ENCODE results near the gene GNA14. TPM values are rescaled to one million over a fixed set of nuclear protein-coding genes. Genes with fewer than 3 reads are reported as not detected.
"Not testable (repeated sequence)": the region's sequence is repeated elsewhere in the genome, so short reads cannot be mapped to it uniquely, and the experiment has no call there.

GNA14 gene
- total and polyA plus RNA-seq, 2 donors = 8.8 to 17.6 TPM

- 35% methylated on average over 5 of the region's 5 CpGs for WGBS
- Histone ChIP-seq H3K4me1 (ENCODE audit: insufficient read depth) (no peaks in the 10 kb centered on the region), H3K36me3 (ENCODE audit: insufficient read depth) (no peaks in the 10 kb centered on the region), H3K27ac (ENCODE audit: low read depth) (no peak overlapping the region), H3K4me3 (ENCODE audit: low read depth, low read length) (no peak overlapping the region)
- DNase-seq (ENCODE audit: extremely low spot score) = no peak
Observed at GRCh38 chr9:77663754-77664153, 15.6 kb upstream of the GNA14 start.

GRCh38 chr9:77661566-77662085 lies 13.5 kb upstream of the GNA14 start:
- Histone ChIP-seq H3K27ac (ENCODE audit: low read depth) (no peak overlapping the region), H3K4me1 (ENCODE audit: insufficient read depth) (no peaks in the 10 kb centered on the region), H3K4me3 (ENCODE audit: low read depth, low read length) (no peak overlapping the region), H3K36me3 (ENCODE audit: insufficient read depth) (no peaks in the 10 kb centered on the region)
- no peak for DNase-seq (ENCODE audit: extremely low spot score)
- WGBS = 85% methylated on average over 7 of the region's 7 CpGs

GRCh38 chr9:77659926-77660325 lies 11.8 kb upstream of the GNA14 start:
- Histone ChIP-seq H3K27ac (ENCODE audit: low read depth) (no peak overlapping the region), H3K4me1 (ENCODE audit: insufficient read depth) (no peaks in the 10 kb centered on the region), H3K36me3 (ENCODE audit: insufficient read depth) (no peaks in the 10 kb centered on the region), H3K4me3 (ENCODE audit: low read depth, low read length) (no peak overlapping the region)
- 94% methylated on average over 5 of the region's 5 CpGs for WGBS
- DNase-seq (ENCODE audit: extremely low spot score) = no peak

GRCh38 chr9:77651203-77651602 lies 3.1 kb upstream of the GNA14 start:
- no peak for DNase-seq (ENCODE audit: extremely low spot score)

GRCh38 chr9:77649109-77649812 lies 1.1 kb upstream of the GNA14 start:
- peaks cover 2% of the 10 kb centered on the region for H3K4me1 ChIP-seq (ENCODE audit: insufficient read depth)
- no peak for DNase-seq (ENCODE audit: extremely low spot score)
- 61% methylated on average over 10 of the region's 10 CpGs for WGBS
- H3K27ac ChIP-seq (ENCODE audit: low read depth) = no peak overlapping the region
- no peaks in the 10 kb centered on the region for H3K36me3 ChIP-seq (ENCODE audit: insufficient read depth)
- H3K4me3 ChIP-seq (ENCODE audit: low read depth, low read length) = peak overlapping the region; percentile 52

More at GRCh38 chr9:77651203-77651602, 3.1 kb upstream of the GNA14 start:
- H3K4me3 ChIP-seq (ENCODE audit: low read depth, low read length) = no peak overlapping the region
- no peak overlapping the region for H3K27ac ChIP-seq (ENCODE audit: low read depth)
- 80% methylated on average over 3 of the region's 3 CpGs for whole genome bisulfite sequencing
- no peaks in the 10 kb centered on the region for H3K36me3 ChIP-seq (ENCODE audit: insufficient read depth)
- peaks cover 2% of the 10 kb centered on the region for H3K4me1 ChIP-seq (ENCODE audit: insufficient read depth)

GRCh38 chr9:77647267-77648233 lies 572 bp downstream of the GNA14 start:
- 15% methylated on average over 83 of the region's 83 CpGs for WGBS
- DNase-seq (ENCODE audit: extremely low spot score) = no peak
- H3K36me3 ChIP-seq (ENCODE audit: insufficient read depth) = no peaks in the 10 kb centered on the region
- peak overlapping the region; percentile 52 for H3K4me3 ChIP-seq (ENCODE audit: low read depth, low read length)
- H3K4me1 ChIP-seq (ENCODE audit: insufficient read depth) = peaks cover 2% of the 10 kb centered on the region
- H3K27ac ChIP-seq (ENCODE audit: low read depth) = no peak overlapping the region

- no peak for DNase-seq (ENCODE audit: extremely low spot score)
- H3K27ac ChIP-seq (ENCODE audit: low read depth) = no peak overlapping the region
- H3K4me1 ChIP-seq (ENCODE audit: insufficient read depth) = no peaks in the 10 kb centered on the region
- H3K36me3 ChIP-seq (ENCODE audit: insufficient read depth) = no peaks in the 10 kb centered on the region
- WGBS = 94% methylated on average over 5 of the region's 5 CpGs
- no peak overlapping the region for H3K4me3 ChIP-seq (ENCODE audit: low read depth, low read length)
Observed at GRCh38 chr9:77643871-77644270, 4.3 kb downstream of the GNA14 start.

- DNase-seq (ENCODE audit: extremely low spot score) = no peak
- no peaks in the 10 kb centered on the region for H3K4me1 ChIP-seq (ENCODE audit: insufficient read depth)
- no peaks in the 10 kb centered on the region for H3K36me3 ChIP-seq (ENCODE audit: insufficient read depth)
- no peak overlapping the region for H3K4me3 ChIP-seq (ENCODE audit: low read depth, low read length)
- H3K27ac ChIP-seq (ENCODE audit: low read depth) = no peak overlapping the region
- WGBS = 79% methylated on average over 8 of the region's 8 CpGs
Observed at GRCh38 chr9:77640741-77641580, 7.2 kb downstream of the GNA14 start.

GRCh38 chr9:77632652-77633051 lies 15.5 kb downstream of the GNA14 start:
- no peaks in the 10 kb centered on the region for H3K36me3 ChIP-seq (ENCODE audit: insufficient read depth)
- no peak for DNase-seq (ENCODE audit: extremely low spot score)
- H3K27ac ChIP-seq (ENCODE audit: low read depth) = no peak overlapping the region
- H3K4me3 ChIP-seq (ENCODE audit: low read depth, low read length) = no peak overlapping the region
- no peaks in the 10 kb centered on the region for H3K4me1 ChIP-seq (ENCODE audit: insufficient read depth)
- 94% methylated on average over 5 of the region's 5 CpGs for WGBS

GRCh38 chr9:77628864-77629263 lies 19.3 kb downstream of the GNA14 start:
- H3K4me1 ChIP-seq (ENCODE audit: insufficient read depth); H3K4me3 ChIP-seq (ENCODE audit: low read depth, low read length); H3K27ac ChIP-seq (ENCODE audit: low read depth); H3K36me3 ChIP-seq (ENCODE audit: insufficient read depth); DNase-seq (ENCODE audit: extremely low spot score): not testable (repeated sequence)
- 95% methylated on average over 4 of the region's 4 CpGs for WGBS

- H3K4me1 ChIP-seq (ENCODE audit: insufficient read depth) = no peaks in the 10 kb centered on the region
- WGBS = 79% methylated on average over 4 of the region's 4 CpGs
- DNase-seq (ENCODE audit: extremely low spot score) = no peak
Observed at GRCh38 chr9:77616191-77616590, 31.9 kb downstream of the GNA14 start.

GRCh38 chr9:77614645-77615044 lies 33.5 kb downstream of the GNA14 start:
- H3K36me3 ChIP-seq (ENCODE audit: insufficient read depth) = no peaks in the 10 kb centered on the region
- no peaks in the 10 kb centered on the region for H3K4me1 ChIP-seq (ENCODE audit: insufficient read depth)
- no peak overlapping the region for H3K27ac ChIP-seq (ENCODE audit: low read depth)
- no peak for DNase-seq (ENCODE audit: extremely low spot score)
- no peak overlapping the region for H3K4me3 ChIP-seq (ENCODE audit: low read depth, low read length)
- 54% methylated on average over 3 of the region's 3 CpGs for WGBS

More at GRCh38 chr9:77616191-77616590, 31.9 kb downstream of the GNA14 start:
- H3K4me3 ChIP-seq (ENCODE audit: low read depth, low read length) = no peak overlapping the region
- no peak overlapping the region for H3K27ac ChIP-seq (ENCODE audit: low read depth)
- H3K36me3 ChIP-seq (ENCODE audit: insufficient read depth) = no peaks in the 10 kb centered on the region

- Histone ChIP-seq H3K4me1 (ENCODE audit: insufficient read depth) (no peaks in the 10 kb centered on the region), H3K27ac (ENCODE audit: low read depth) (no peak overlapping the region), H3K36me3 (ENCODE audit: insufficient read depth) (no peaks in the 10 kb centered on the region), H3K4me3 (ENCODE audit: low read depth, low read length) (no peak overlapping the region)
- DNase-seq (ENCODE audit: extremely low spot score) = no peak
- 69% methylated on average over 2 of the region's 2 CpGs for WGBS
Observed at GRCh38 chr9:77606526-77606925, 41.6 kb downstream of the GNA14 start.

Measured in urinary bladder (tissue), 4 donors.